Keratinocyte (primary cell): Measurements from ENCODE around the gene MAP4K1. TPM values are rescaled to one million over a fixed set of nuclear protein-coding genes. Genes with fewer than 3 reads are reported as not detected.

Source experiments
- DNase-seq: peaks from one replicate; pipeline ENCODE4 v3.0.0-alpha.2; 2011; ENCODE audit warnings: low read depth, missing footprints, low spot score
- FAIRE-seq: peaks from 2 replicates; lab custom pipeline; 2011; peaks lifted over from hg19 to GRCh38; lab: Jason Lieb, UNC
- H2AFZ ChIP-seq: 2 replicates; pipeline ENCODE4 v1.6.0; 2012; ENCODE audit warnings: low read length, control low read depth, inconsistent platforms; ENCODE audit not compliant: control insufficient read depth
- H3K27ac ChIP-seq: 2 replicates; pipeline ENCODE4 v1.5.1; 2011; ENCODE audit warnings: low read length; ENCODE audit not compliant: control insufficient read depth, insufficient read depth
- H3K27me3 ChIP-seq: 3 replicates; pipeline ENCODE4 v1.6.0; 2011; ENCODE audit warnings: low read length; ENCODE audit not compliant: control insufficient read depth, insufficient read depth; ENCODE audit errors: extremely low read depth
- H3K36me3 ChIP-seq, 2 experiments: 2 replicates in 1 of 2; 3 replicates in 1 of 2; pipeline ENCODE4 v1.5.1; 2011; ENCODE audit warnings: low read length in 2 of 2, mild to moderate bottlenecking in 1 of 2; ENCODE audit not compliant: control insufficient read depth in 2 of 2, insufficient read depth in 2 of 2; ENCODE audit errors: extremely low read depth in 1 of 2
- H3K4me1 ChIP-seq: 3 replicates; pipeline ENCODE4 v1.5.1; 2011; ENCODE audit warnings: low read length; ENCODE audit not compliant: control insufficient read depth, insufficient read depth; ENCODE audit errors: extremely low read depth
- H3K4me2 ChIP-seq: 3 replicates; pipeline ENCODE4 v1.6.0; 2011; ENCODE audit warnings: low read depth, low read length; ENCODE audit not compliant: control insufficient read depth, insufficient read depth; ENCODE audit errors: extremely low read depth
- H3K4me3 ChIP-seq, 3 experiments: fragments of 200-600 bp in 1 of 3; sonication (generic) in 1 of 3; 2 replicates in 2 of 3; 3 replicates in 1 of 3; pipeline ENCODE4 v1.5.1; 2011 to 2016; ENCODE audit warnings: low read length in 3 of 3, mild to moderate bottlenecking in 3 of 3, control low read depth in 2 of 3, inconsistent platforms in 1 of 3, low read depth in 1 of 3, mixed read lengths in 1 of 3, mixed run types in 1 of 3, moderate library complexity in 1 of 3; ENCODE audit not compliant: control insufficient read depth in 2 of 3, insufficient read depth in 2 of 3; ENCODE audit errors: extremely low read depth in 1 of 3
- H3K79me2 ChIP-seq: 2 replicates; pipeline ENCODE4 v1.6.0; 2012; ENCODE audit warnings: low read length; ENCODE audit not compliant: control insufficient read depth, insufficient read depth
- H3K9ac ChIP-seq: 3 replicates; pipeline ENCODE4 v1.6.0; 2011; ENCODE audit warnings: low read length; ENCODE audit not compliant: control insufficient read depth, insufficient read depth; ENCODE audit errors: extremely low read depth
- H3K9me1 ChIP-seq: 3 replicates; pipeline ENCODE4 v1.6.0; 2011; ENCODE audit warnings: low read length; ENCODE audit not compliant: control insufficient read depth, insufficient read depth; ENCODE audit errors: extremely low read depth
- H3K9me3 ChIP-seq: 2 replicates; pipeline ENCODE4 v1.5.1; 2012; ENCODE audit warnings: low read depth, low read length; ENCODE audit not compliant: control insufficient read depth
- H4K20me1 ChIP-seq: 3 replicates; pipeline ENCODE4 v1.6.0; 2011; ENCODE audit warnings: low read length; ENCODE audit not compliant: control insufficient read depth, insufficient read depth; ENCODE audit errors: extremely low read depth
- EZH2 ChIP-seq: IDR thresholded peaks from one replicate; pipeline ENCODE4 v1.6.1; 2012; ENCODE audit warnings: inconsistent platforms, mild to moderate bottlenecking, low read length, moderate library complexity
- dilution Hi-C: fragments of 300-500 bp; cut with MboI; formaldehyde crosslinking; loops from one replicate; pipeline ENCODE4 v1.7.0; 2020; ENCODE audit warnings: low sequenced_read_pairs; ENCODE audit not compliant: extremely low pct_ligation_motif_present
- polyA plus RNA-seq, 5 experiments: library from polyadenylated mRNA; depleted of rRNA in 3 of 5; stranded (reverse) in 3 of 5; stranded (forward) in 1 of 5; unstranded in 1 of 5; fragments of >200 nt; gene quantifications; 1 replicate in 1 of 5; 2 replicates in 3 of 5; 3 replicates in 1 of 5; pipeline versions ENCODE4 v1.2.1 to v1.2.3, GENCODE V29; 2011 to 2012; ENCODE audit warnings: missing spikeins in 2 of 5, low read depth in 1 of 5, low replicate concordance in 1 of 5
- TF ChIP-seq, protein P1 (sequence below), 3 experiments: IDR thresholded peaks in 1 of 3; conservative IDR thresholded peaks in 1 of 3; optimal IDR thresholded peaks in 1 of 3; 2 replicates in 2 of 3; 3 replicates in 1 of 3; pipeline versions ENCODE3 to v1.5.1; 2011; ENCODE audit warnings: low read length in 3 of 3, mild to moderate bottlenecking in 3 of 3, moderate library complexity in 2 of 3, control low read depth in 1 of 3, inconsistent platforms in 1 of 3; ENCODE audit not compliant: insufficient read depth in 2 of 3; ENCODE audit errors: extremely low read depth in 1 of 3

MAP4K1 gene
- polyA plus RNA-seq, 1 donor (not counting 4 experiments of a cell fraction or from before 2014, with no cell fraction given): 0.25 TPM

DNA sequence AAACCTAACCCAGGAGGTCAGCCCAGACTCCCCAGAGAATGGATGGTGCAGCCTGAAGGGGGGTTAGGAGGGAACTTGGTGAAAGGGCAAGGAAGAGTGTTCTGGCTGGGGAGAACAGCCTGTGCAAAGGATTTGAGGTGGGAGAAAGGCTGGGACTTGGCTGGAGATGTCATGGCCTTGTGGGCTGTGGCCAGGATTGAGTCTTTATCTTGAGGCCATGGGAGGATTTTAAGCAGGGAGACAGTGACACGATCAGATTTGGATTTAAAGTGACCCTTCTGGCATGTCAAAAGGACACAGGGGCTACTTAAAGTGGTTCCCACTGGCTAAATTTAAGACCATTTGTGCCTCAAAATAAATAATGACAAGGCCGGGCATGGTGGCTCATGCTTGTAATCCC lies 29.7 kb downstream of the MAP4K1 start:
- dilution Hi-C loops: no loop called here
- no peaks in the 10 kb centered on the region for H4K20me1 ChIP-seq
- H3K9me1 ChIP-seq: no peaks in the 10 kb centered on the region
- no peaks in the 10 kb centered on the region for H3K27me3 ChIP-seq
- no peaks in the 10 kb centered on the region for H3K36me3 ChIP-seq
- no peak overlapping the region for H2AFZ ChIP-seq
- FAIRE-seq (no peak), DNase-seq (no peak)
- no peaks in the 10 kb centered on the region for H3K4me1 ChIP-seq
- no peak overlapping the region for H3K9ac ChIP-seq
- no peaks in the 10 kb centered on the region for H3K9me3 ChIP-seq
- no peak for TF ChIP-seq EZH2
- TF ChIP-seq, protein P1, sequence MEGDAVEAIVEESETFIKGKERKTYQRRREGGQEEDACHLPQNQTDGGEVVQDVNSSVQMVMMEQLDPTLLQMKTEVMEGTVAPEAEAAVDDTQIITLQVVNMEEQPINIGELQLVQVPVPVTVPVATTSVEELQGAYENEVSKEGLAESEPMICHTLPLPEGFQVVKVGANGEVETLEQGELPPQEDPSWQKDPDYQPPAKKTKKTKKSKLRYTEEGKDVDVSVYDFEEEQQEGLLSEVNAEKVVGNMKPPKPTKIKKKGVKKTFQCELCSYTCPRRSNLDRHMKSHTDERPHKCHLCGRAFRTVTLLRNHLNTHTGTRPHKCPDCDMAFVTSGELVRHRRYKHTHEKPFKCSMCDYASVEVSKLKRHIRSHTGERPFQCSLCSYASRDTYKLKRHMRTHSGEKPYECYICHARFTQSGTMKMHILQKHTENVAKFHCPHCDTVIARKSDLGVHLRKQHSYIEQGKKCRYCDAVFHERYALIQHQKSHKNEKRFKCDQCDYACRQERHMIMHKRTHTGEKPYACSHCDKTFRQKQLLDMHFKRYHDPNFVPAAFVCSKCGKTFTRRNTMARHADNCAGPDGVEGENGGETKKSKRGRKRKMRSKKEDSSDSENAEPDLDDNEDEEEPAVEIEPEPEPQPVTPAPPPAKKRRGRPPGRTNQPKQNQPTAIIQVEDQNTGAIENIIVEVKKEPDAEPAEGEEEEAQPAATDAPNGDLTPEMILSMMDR (optimal IDR thresholded peaks at IDR 0.05 in 1 of 3, IDR thresholded peaks at IDR 0.05 in 1 of 3, conservative IDR thresholded peaks at IDR 0.05 in 1 of 3; ENCODE audit: extremely low read depth in 1 of 3, insufficient read depth in 2 of 3, low read length in 3 of 3): no peak
- H3K27ac ChIP-seq: no peak overlapping the region
- no peaks in the 10 kb centered on the region for H3K79me2 ChIP-seq
- no peak overlapping the region for H3K4me3 ChIP-seq
- no peak overlapping the region for H3K4me2 ChIP-seq

DNA sequence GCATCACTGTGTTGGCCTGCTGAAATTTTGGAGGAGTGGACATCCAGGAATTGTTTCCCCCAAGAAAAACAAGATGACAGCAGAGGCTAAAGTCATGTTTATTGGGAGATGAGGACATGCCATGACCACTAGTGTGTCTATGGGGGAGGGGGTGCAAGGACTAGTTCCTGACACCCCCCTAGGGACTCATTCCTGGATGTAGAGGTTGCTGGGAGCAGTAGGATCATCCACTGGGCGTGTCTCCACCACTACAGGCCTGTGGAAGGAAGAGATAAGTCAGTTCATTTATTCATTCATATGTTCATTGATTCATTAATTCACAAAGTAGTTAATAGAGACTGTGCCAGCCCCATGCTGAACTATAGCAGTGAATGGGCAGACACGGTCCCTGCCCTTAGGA lies 30.2 kb downstream of the MAP4K1 start:
- no peak for DNase-seq
- FAIRE-seq: no peak
- Histone ChIP-seq H3K4me1 (no peaks in the 10 kb centered on the region), H3K79me2 (no peaks in the 10 kb centered on the region), H4K20me1 (no peaks in the 10 kb centered on the region), H2AFZ (no peak overlapping the region), H3K9ac (no peak overlapping the region), H3K36me3 (no peaks in the 10 kb centered on the region), H3K4me3 (no peak overlapping the region), H3K27me3 (no peaks in the 10 kb centered on the region), H3K9me1 (no peaks in the 10 kb centered on the region), H3K9me3 (no peaks in the 10 kb centered on the region), H3K4me2 (no peak overlapping the region), H3K27ac (no peak overlapping the region)
- TF ChIP-seq, protein P1 (optimal IDR thresholded peaks at IDR 0.05 in 1 of 3, IDR thresholded peaks at IDR 0.05 in 1 of 3, conservative IDR thresholded peaks at IDR 0.05 in 1 of 3; ENCODE audit: extremely low read depth in 1 of 3, insufficient read depth in 2 of 3, low read length in 3 of 3): no peak
- TF ChIP-seq EZH2: no peak
- dilution Hi-C loops: no loop called here
